Activated T-cell treated with anti-CD3 and anti-CD28 coated beads, Interleukin-2, amount 50 U/mL, for 72 hours (primary cell): ENCODE data around the gene CPEB4. TPM values are rescaled to one million over a fixed set of nuclear protein-coding genes. Genes with fewer than 3 reads are reported as not detected.
A peak's percentile ranks its signal among the peaks of the same experiment; 100 is the strongest.

Source experiments
- ATAC-seq, 2 donors: fragments of 150-1000 bp; cut with Tn5 transposase; replicated peaks in 1 of 2; 2 replicates each; pipeline ENCODE4 v1.10.0; 2021; ENCODE audit warnings: moderate library complexity in 2 of 2, mild to moderate bottlenecking in 1 of 2
- DNase-seq, 2 donors: peaks; one replicate each; pipeline ENCODE4 v3.0.0; 2021 to 2022; ENCODE audit warnings: mixed read lengths in 1 of 2
- H3K27ac Mint-ChIP-seq: one replicate; pipeline ENCODE4 v1.8.0; 2022; ENCODE audit warnings: mild to moderate bottlenecking, moderate library complexity, mixed read lengths
- H3K27me3 Mint-ChIP-seq: one replicate; pipeline ENCODE4 v1.8.0; 2022; ENCODE audit warnings: low read depth, mixed read lengths
- H3K36me3 Mint-ChIP-seq, 2 donors: one replicate each; pipeline ENCODE4 v1.8.0; 2022; ENCODE audit warnings: mixed read lengths in 2 of 2, mild to moderate bottlenecking in 1 of 2; ENCODE audit not compliant: insufficient read depth in 2 of 2
- H3K4me1 Mint-ChIP-seq: one replicate; pipeline ENCODE4 v1.8.0; 2022; ENCODE audit warnings: low read depth, mixed read lengths
- H3K4me3 Mint-ChIP-seq, 2 donors: one replicate each; pipeline ENCODE4 v1.8.0; 2022; ENCODE audit warnings: mild to moderate bottlenecking in 2 of 2, mixed read lengths in 2 of 2, moderate library complexity in 2 of 2
- H3K9me3 Mint-ChIP-seq, 2 donors: one replicate each; pipeline ENCODE4 v1.8.0; 2022; ENCODE audit warnings: mixed read lengths in 2 of 2
- total RNA-seq, 2 donors: library from RNA; stranded (reverse); gene quantifications; one replicate each; pipeline ENCODE4 v1.2.3, GENCODE V29; 2022

Gene CPEB4
- total RNA-seq, 2 donors from 2014 or later = 14.4 to 19.0 TPM

GRCh38 chr5:173962436-173962972 lies 74.4 kb downstream of the CPEB4 start:
- Mint-ChIP-seq H3K4me3 (no peak overlapping the region), H3K36me3 (no peaks in the 10 kb centered on the region), H3K9me3 (no peaks in the 10 kb centered on the region), H3K4me1 (peaks cover 13% of the 10 kb centered on the region), H3K27me3 (no peaks in the 10 kb centered on the region), H3K27ac (no peak overlapping the region)
- no peak for DNase-seq
- ATAC-seq = no peak

DNA sequence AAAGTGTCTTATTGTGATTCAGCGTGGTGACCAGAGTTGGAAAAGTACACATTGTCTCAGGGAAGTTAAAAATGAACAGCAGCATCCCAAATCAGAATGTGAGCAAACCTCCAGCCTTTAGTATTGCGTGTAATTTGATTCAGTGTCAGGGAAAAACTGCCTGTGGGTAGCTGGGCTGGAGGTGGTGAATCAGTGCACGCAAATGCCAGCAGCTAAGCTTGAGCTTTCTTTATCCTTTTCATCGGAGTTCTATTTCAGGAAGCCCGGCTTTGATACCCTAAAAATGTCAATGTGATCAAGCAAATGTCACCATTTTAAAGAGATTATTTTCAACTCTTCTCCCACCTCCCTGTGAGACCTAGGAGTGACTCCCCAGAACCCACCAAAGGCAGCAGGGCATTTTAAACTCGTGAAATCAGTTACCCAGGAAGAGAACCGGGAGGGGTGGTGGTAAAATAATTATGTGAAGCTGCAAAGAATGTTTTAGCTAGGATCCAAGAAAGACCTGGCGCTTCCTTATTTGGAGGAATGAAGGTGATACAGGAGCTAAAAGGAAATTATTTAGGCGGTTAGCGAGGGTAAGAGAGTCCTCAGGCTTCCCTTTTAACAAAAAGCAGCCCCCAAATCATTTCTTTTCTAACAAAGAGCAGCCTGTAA lies 75.2 kb downstream of the CPEB4 start:
- no peaks in the 10 kb centered on the region for H3K27me3 Mint-ChIP-seq
- H3K9me3 Mint-ChIP-seq = no peaks in the 10 kb centered on the region
- no peak overlapping the region for H3K4me3 Mint-ChIP-seq
- no peak overlapping the region for H3K27ac Mint-ChIP-seq
- DNase-seq = no peak
- ATAC-seq = no peak
- peaks cover 13% of the 10 kb centered on the region for H3K4me1 Mint-ChIP-seq
- H3K36me3 Mint-ChIP-seq = no peaks in the 10 kb centered on the region

DNA sequence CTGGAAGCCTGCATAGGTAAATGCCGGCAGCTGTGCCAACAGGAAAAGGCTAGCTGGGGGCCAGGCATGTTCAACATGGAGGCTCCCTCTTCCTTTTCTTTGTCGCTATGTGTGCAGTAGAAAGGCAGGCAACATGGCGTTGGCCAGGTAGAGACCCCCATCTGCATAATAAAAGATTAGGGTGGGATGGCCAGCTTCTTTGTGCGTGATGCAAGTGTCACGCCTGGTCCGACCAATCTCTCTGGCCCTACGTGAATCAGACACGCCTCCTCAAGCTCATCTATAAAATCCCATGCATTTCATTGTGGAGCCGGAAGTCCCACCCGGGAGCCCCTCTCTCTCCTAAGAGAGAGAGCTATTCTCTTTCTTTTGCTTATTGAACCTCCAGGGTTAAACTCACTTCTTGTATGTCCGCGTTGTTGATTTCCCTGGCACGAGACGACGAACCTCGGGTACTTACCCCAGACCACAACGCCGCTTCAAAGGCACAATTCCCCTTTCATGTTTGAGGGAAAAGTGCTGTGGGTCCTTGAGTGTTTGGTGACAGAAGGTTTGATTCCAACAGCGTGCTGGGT lies 75.8 kb downstream of the CPEB4 start:
- peaks cover 13% of the 10 kb centered on the region for H3K4me1 Mint-ChIP-seq
- no peaks in the 10 kb centered on the region for H3K36me3 Mint-ChIP-seq
- DNase-seq (no peak), ATAC-seq (no peak)
- H3K27me3 Mint-ChIP-seq = no peaks in the 10 kb centered on the region
- no peaks in the 10 kb centered on the region for H3K9me3 Mint-ChIP-seq
- H3K4me3 Mint-ChIP-seq = no peak overlapping the region
- no peak overlapping the region for H3K27ac Mint-ChIP-seq

- H3K9me3 Mint-ChIP-seq = no peaks in the 10 kb centered on the region
- no peaks in the 10 kb centered on the region for H3K27me3 Mint-ChIP-seq
- DNase-seq (no peak), ATAC-seq (no peak)
- H3K4me3 Mint-ChIP-seq = no peak overlapping the region
- no peaks in the 10 kb centered on the region for H3K36me3 Mint-ChIP-seq
- H3K4me1 Mint-ChIP-seq = peaks cover 13% of the 10 kb centered on the region
- H3K27ac Mint-ChIP-seq = peak overlapping the region; percentile 30
These were observed 76.4 kb downstream of the CPEB4 start for GRCh38 chr5:173964506-173964905.

DNA sequence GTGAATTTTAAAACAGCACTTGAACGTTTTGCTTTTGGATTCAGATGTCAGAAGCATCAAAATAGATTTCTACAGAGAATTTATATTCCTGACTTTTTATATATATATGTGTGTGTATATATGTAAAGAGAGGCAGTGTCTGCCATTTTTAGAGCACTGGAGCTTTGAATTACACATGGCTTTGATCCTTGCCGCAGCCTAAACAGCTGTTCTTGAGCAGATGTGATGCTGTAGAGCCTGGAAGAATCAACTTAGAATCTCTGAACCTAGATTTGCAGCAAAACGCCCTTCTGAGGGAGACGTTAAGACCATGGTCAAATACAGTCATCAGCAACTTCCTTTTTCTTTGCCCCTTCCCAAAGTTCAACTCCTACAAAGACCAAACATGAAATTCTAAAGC lies 79.1 kb downstream of the CPEB4 start:
- no peak for ATAC-seq
- no peaks in the 10 kb centered on the region for H3K9me3 Mint-ChIP-seq

DNA sequence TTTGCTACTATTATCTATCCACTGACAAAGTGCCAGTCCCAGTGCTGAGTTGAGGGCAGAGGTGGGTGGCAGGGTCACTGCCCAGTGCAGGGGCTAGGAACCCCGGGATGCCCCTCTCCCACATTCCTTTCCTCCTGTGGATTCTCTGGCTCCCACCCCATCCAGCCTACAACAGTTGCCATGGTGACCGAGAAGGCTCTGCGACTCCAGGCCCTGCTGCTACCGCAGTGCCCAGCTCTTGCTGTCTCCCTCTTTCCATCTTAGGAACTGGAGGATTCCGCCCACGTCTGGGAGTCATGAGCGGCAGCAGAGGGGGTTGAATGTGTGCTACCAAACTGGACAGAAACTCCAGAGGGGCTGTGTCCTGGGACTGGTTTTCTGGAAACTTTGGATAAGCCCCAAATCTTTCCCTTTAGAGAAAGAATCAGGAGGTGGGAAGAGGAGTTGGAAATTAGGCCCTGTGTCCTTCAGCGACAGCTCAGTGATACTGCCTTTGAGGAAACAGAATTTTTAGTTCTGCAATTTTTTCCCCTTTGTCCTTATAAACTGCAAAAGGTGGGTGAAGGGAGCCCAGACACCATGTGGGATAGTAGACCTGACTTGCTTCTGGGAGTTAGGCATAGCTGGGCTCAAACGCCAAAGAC lies 80.1 kb downstream of the CPEB4 start:
- H3K36me3 Mint-ChIP-seq = no peaks in the 10 kb centered on the region
- H3K4me3 Mint-ChIP-seq = no peak overlapping the region
- peaks cover 10% of the 10 kb centered on the region for H3K4me1 Mint-ChIP-seq
- no peaks in the 10 kb centered on the region for H3K9me3 Mint-ChIP-seq
- H3K27ac Mint-ChIP-seq = no peak overlapping the region
- DNase-seq (no peak), ATAC-seq (no peak)
- no peaks in the 10 kb centered on the region for H3K27me3 Mint-ChIP-seq

More for the DNA sequence above, 79.1 kb downstream of the CPEB4 start:
- no peak overlapping the region for H3K4me3 Mint-ChIP-seq
- peaks cover 5% of the 10 kb centered on the region for H3K4me1 Mint-ChIP-seq
- no peaks in the 10 kb centered on the region for H3K36me3 Mint-ChIP-seq
- no peak overlapping the region for H3K27ac Mint-ChIP-seq
- DNase-seq = no peak
- H3K27me3 Mint-ChIP-seq = no peaks in the 10 kb centered on the region

DNA sequence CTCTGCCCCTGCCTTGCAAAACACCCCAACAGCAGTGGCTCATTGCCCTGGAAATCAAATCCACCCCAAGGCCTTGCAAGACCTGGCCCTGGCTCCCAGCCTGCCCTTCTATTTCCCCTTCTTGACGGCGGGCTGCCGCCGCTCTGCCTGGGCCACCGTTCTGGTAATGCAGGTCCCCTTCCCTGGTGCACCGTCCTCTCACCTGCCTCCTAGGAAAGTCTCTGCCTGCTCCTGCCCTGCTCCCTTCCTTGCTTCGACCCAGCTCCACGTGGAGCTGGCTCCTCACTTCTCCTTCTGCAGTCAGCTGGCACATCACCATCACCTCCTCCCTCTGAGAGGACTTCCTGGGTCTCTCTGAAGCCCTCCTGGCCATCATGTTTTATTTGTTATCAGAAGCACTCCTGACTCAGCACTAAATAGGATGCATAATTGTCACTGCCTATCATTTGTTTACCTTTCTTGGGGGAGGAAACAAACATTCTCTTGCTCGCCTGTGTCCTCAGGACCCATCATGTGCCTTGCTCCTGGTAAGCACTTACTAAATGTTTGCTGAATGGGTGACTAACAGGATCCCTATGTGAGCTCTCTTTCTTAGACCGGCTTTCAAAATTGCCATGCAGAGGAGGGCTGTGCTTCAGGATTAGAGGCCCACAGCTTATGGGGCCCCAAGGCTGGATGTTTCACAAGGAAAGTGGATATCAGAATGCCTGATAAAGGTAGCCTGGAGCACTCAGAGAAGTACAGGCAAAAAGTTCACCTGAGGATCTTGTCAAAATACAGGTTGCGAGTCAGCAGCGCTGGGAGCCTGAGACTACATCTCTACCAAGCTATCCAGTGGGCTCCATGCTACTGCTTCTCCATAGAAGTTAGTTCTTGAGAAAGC lies 81.3 kb downstream of the CPEB4 start:
- H3K27me3 Mint-ChIP-seq = peaks cover 7% of the 10 kb centered on the region
- H3K27ac Mint-ChIP-seq = no peak overlapping the region
- ATAC-seq = no peak
- H3K4me1 Mint-ChIP-seq = peaks cover 17% of the 10 kb centered on the region
- DNase-seq = no peak
- no peaks in the 10 kb centered on the region for H3K36me3 Mint-ChIP-seq
- H3K9me3 Mint-ChIP-seq = no peaks in the 10 kb centered on the region
- no peak overlapping the region for H3K4me3 Mint-ChIP-seq

DNA sequence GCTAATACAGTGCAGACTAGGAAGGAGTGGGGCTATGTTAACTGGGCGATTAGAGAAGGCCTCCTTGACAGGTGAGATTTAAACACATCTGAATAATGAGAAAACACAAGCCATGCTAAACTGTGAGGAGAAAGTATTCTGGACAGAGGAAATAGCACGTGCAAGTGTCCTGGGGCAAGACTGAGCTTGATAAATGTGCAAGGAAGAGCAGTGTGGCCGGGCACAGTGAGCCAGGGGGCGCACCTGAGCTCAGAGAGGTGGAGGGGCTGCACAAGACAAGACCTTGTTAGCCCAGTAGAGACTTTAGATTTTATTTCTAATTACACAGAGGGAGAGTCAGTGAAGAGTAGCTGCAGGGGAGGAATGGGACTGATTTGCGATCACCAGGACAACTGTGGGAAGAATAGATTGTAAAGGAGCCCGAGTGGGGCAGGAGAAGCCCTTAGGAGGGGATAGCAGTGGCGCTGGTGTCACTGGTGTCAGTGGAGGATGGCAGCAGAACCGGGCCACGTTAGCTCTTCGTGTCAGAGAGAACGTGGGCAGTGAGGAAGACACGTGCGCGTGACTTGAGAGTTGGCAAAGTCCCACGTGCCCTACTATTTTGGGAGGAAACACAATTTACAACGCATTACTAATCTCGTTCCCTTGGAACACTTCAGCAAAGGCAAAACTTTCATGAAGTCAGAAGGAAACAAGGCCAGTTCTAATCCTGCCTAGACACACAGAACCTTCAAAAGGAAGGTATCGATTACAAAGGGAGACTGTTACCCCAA lies 82.9 kb downstream of the CPEB4 start:
- no peak overlapping the region for H3K4me3 Mint-ChIP-seq
- DNase-seq (no peak), ATAC-seq (no peak)
- no peak overlapping the region for H3K27ac Mint-ChIP-seq
- no peaks in the 10 kb centered on the region for H3K36me3 Mint-ChIP-seq
- no peaks in the 10 kb centered on the region for H3K9me3 Mint-ChIP-seq
- H3K27me3 Mint-ChIP-seq = peaks cover 7% of the 10 kb centered on the region
- H3K4me1 Mint-ChIP-seq = peaks cover 12% of the 10 kb centered on the region

DNA sequence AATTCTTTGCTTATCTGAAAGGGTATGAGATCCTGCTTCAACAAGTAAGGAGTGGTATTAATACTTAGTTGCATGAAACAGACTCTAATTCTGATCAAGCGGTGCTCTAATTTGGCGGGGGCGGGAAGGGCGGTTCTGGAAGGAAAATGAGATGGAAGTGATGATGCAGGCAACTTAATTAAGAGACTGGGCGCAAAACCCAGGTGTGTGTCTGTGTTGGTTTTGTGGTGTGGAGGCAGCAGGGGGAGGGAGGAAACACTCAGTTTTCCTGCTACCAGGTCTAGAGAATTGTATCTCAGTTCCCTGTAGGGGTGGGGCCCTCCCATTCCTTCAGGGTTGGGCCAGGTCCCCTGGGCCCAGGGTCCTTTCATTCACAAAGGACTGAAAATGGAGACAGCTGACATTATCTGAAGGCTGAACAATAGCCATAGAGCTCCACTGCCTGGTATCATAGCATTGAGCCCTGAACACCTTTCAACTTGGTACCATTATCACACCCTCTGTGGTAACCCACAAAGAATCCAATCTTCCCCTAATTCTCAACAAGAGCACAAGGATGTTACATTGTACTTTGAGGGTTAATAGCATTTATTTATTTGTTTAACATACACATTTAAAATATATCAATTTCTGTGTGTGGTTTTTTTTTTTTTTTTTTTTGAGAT lies 83.7 kb downstream of the CPEB4 start:
- peaks cover 7% of the 10 kb centered on the region for H3K27me3 Mint-ChIP-seq
- H3K27ac Mint-ChIP-seq = no peak overlapping the region
- DNase-seq (no peak), ATAC-seq (no peak)
- peak overlapping the region in 1 of 2 donors; percentile 16 for H3K4me3 Mint-ChIP-seq
- H3K4me1 Mint-ChIP-seq = peaks cover 12% of the 10 kb centered on the region
- H3K9me3 Mint-ChIP-seq = no peaks in the 10 kb centered on the region
- H3K36me3 Mint-ChIP-seq = no peaks in the 10 kb centered on the region

- peak overlapping the region in 1 of 2 donors; percentile 82 for H3K4me3 Mint-ChIP-seq
- H3K27me3 Mint-ChIP-seq = peaks cover 11% of the 10 kb centered on the region
- no peak for DNase-seq
- H3K9me3 Mint-ChIP-seq = no peaks in the 10 kb centered on the region
- peak in 1 of 2 donors; percentile 18 for ATAC-seq
- H3K27ac Mint-ChIP-seq = no peak overlapping the region
- no peaks in the 10 kb centered on the region for H3K36me3 Mint-ChIP-seq
- peaks cover 12% of the 10 kb centered on the region for H3K4me1 Mint-ChIP-seq
These were observed 84.4 kb downstream of the CPEB4 start for GRCh38 chr5:173972607-173972924.

DNA sequence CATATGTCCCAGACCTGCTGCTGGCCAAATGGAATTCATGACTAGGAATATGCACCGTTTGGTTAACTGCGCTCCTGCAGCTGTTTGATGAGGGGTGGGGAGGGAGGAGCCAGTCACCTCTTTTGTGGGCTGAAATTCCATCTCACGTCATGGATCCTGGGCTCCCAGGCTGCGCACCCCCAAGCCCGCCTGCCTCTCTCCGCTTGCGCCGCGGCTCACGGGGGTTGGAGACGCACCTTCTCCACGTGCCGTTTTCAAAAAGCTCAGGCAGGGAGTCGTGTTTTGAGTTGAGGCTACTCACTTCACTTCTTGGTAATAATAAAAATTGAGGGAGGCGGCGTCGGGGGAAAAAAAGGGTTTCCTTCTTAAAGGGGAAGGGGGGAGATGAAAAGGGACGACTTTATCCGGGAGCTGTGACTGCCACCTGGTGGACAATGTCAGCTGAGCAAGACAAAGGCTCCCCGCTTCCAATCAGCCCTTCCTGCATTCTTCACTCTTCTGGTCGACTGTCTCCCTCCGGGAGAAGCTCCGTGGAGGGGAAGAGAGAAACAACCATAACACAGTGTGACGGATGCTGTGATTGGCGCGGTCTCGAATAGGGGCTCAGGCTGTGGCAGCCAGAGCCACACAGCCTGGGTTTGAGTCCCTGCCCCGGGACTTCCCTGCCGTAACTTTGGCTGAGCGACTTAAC lies 84.9 kb downstream of the CPEB4 start:
- peak; percentile 81 to 85 for ATAC-seq
- Mint-ChIP-seq H3K4me1 (peaks cover 12% of the 10 kb centered on the region), H3K9me3 (no peaks in the 10 kb centered on the region), H3K27me3 (peaks cover 15% of the 10 kb centered on the region), H3K4me3 (peak overlapping the region; percentile 82 to 86), H3K27ac (no peak overlapping the region), H3K36me3 (no peaks in the 10 kb centered on the region)
- peak; percentile 74 to 75 for DNase-seq

- DNase-seq (no peak), ATAC-seq (peak; percentile 35 to 36)
- H3K27me3 Mint-ChIP-seq = peaks cover 20% of the 10 kb centered on the region
- H3K36me3 Mint-ChIP-seq = no peaks in the 10 kb centered on the region
- no peaks in the 10 kb centered on the region for H3K9me3 Mint-ChIP-seq
- peak overlapping the region; percentile 82 to 86 for H3K4me3 Mint-ChIP-seq
- no peak overlapping the region for H3K27ac Mint-ChIP-seq
- peaks cover 12% of the 10 kb centered on the region for H3K4me1 Mint-ChIP-seq
These were observed 85.4 kb downstream of the CPEB4 start for GRCh38 chr5:173973616-173973969.
